Measurements from ENCODE around the gene TNFAIP2.
A peak's percentile ranks its signal among the peaks of the same experiment; 100 is the strongest.

The TNFAIP2 gene

GRCh38 chr14:103180331-103180730 lies 57.1 kb downstream of the TNFAIP2 start:
- no peak overlapping the region for H3K4me3 ChIP-seq (ENCODE audit: low read depth, low read length)
- H3K27ac ChIP-seq: no peak overlapping the region
- H2AFZ ChIP-seq: peak overlapping the region; percentile 50
- no peak for TF ChIP-seq CTCF (IDR thresholded peaks at IDR 0.05)
- H3K79me2 ChIP-seq: no peaks in the 10 kb centered on the region
- H3K9ac ChIP-seq: no peak overlapping the region
- no peak overlapping the region for H3K4me2 ChIP-seq (ENCODE audit: low read length)
- no peaks in the 10 kb centered on the region for H3K36me3 ChIP-seq (ENCODE audit: control insufficient read depth, insufficient read depth, low read length)
- H3K4me1 ChIP-seq: peaks cover 4% of the 10 kb centered on the region
- no peaks in the 10 kb centered on the region for H3K27me3 ChIP-seq (ENCODE audit: control insufficient read depth, insufficient read depth, low read length)
- H3K9me3 ChIP-seq (ENCODE audit: control insufficient read depth, low read length): no peaks in the 10 kb centered on the region

DNA sequence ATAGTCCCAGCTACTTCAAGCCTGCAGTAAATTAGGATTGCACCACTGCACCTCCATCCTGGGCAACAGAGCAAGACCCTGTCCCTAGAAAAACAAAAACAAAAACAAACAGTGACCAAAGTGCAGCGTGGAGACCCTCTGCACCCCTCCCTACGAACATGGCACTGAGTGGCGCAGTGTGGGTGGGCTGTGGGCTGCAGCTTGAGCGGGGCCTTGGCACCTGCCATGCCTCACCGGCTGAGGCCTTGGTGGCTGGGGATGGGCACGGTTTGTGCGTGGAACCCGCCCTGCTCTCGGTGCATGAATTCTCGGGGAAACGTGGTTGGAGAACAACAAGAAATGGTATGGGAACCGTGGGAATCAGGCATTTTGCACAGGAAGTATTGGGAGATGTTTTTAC lies 60.8 kb downstream of the TNFAIP2 start:
- H3K27me3 ChIP-seq (ENCODE audit: control insufficient read depth, insufficient read depth, low read length): no peaks in the 10 kb centered on the region
- H2AFZ ChIP-seq: peak overlapping the region; percentile 48
- TF ChIP-seq CTCF (IDR thresholded peaks at IDR 0.05): no peak
- H3K4me2 ChIP-seq (ENCODE audit: low read length): no peak overlapping the region
- no peaks in the 10 kb centered on the region for H3K9me3 ChIP-seq (ENCODE audit: control insufficient read depth, low read length)
- H3K79me2 ChIP-seq: no peaks in the 10 kb centered on the region
- H3K27ac ChIP-seq: no peak overlapping the region
- peaks cover 27% of the 10 kb centered on the region for H3K4me1 ChIP-seq
- H3K9ac ChIP-seq: no peak overlapping the region
- no peak overlapping the region for H3K4me3 ChIP-seq (ENCODE audit: low read depth, low read length)
- no peaks in the 10 kb centered on the region for H3K36me3 ChIP-seq (ENCODE audit: control insufficient read depth, insufficient read depth, low read length)

GRCh38 chr14:103185051-103186029 lies 62.1 kb downstream of the TNFAIP2 start:
- peak overlapping the region; percentile 49 for H2AFZ ChIP-seq
- H3K9ac ChIP-seq: no peak overlapping the region
- peak; percentile 88 for TF ChIP-seq CTCF (IDR thresholded peaks at IDR 0.05)
- peak overlapping the region; percentile 13 for H3K4me2 ChIP-seq (ENCODE audit: low read length)
- H3K36me3 ChIP-seq (ENCODE audit: control insufficient read depth, insufficient read depth, low read length): no peaks in the 10 kb centered on the region
- no peaks in the 10 kb centered on the region for H3K79me2 ChIP-seq
- peak overlapping the region; percentile 82 for H3K27ac ChIP-seq
- peaks cover 27% of the 10 kb centered on the region for H3K4me1 ChIP-seq
- no peaks in the 10 kb centered on the region for H3K9me3 ChIP-seq (ENCODE audit: control insufficient read depth, low read length)
- no peaks in the 10 kb centered on the region for H3K27me3 ChIP-seq (ENCODE audit: control insufficient read depth, insufficient read depth, low read length)
- H3K4me3 ChIP-seq (ENCODE audit: low read depth, low read length): peak overlapping the region; percentile 9

- no peak overlapping the region for H3K9ac ChIP-seq
- no peaks in the 10 kb centered on the region for H3K79me2 ChIP-seq
- H3K4me2 ChIP-seq (ENCODE audit: low read length): peak overlapping the region; percentile 71
- no peaks in the 10 kb centered on the region for H3K27me3 ChIP-seq (ENCODE audit: control insufficient read depth, insufficient read depth, low read length)
- peak overlapping the region; percentile 68 for H2AFZ ChIP-seq
- H3K27ac ChIP-seq: peak overlapping the region; percentile 82
- no peaks in the 10 kb centered on the region for H3K9me3 ChIP-seq (ENCODE audit: control insufficient read depth, low read length)
- peak overlapping the region; percentile 28 for H3K4me3 ChIP-seq (ENCODE audit: low read depth, low read length)
- TF ChIP-seq CTCF (IDR thresholded peaks at IDR 0.05): no peak
- peaks cover 27% of the 10 kb centered on the region for H3K4me1 ChIP-seq
- H3K36me3 ChIP-seq (ENCODE audit: control insufficient read depth, insufficient read depth, low read length): no peaks in the 10 kb centered on the region
These were observed 63.1 kb downstream of the TNFAIP2 start for GRCh38 chr14:103186241-103186822.

All from parathyroid adenoma (tissue), 2 donors.